Ovary (tissue), 9 donors: Measurements from ENCODE around the gene NEIL3. TPM values are rescaled to one million over a fixed set of nuclear protein-coding genes. Genes with fewer than 3 reads are reported as not detected.

ENCODE experiments used
- DNase-seq, 5 donors: peaks; one replicate each; pipeline ENCODE4 v3.0.0-alpha.2; 2019 to 2020
- H3K27ac ChIP-seq, 2 donors: fragments of 200-600 bp; one replicate each; pipeline versions ENCODE4 v1.5.1 to v1.8.0; 2019 to 2022
- H3K27me3 ChIP-seq: fragments of 200-600 bp; one replicate; pipeline ENCODE4 v1.8.0; 2022
- H3K36me3 ChIP-seq: fragments of 200-600 bp; sonication (generic); one replicate; pipeline ENCODE4 v1.5.1; 2019
- H3K4me1 ChIP-seq: one replicate; pipeline ENCODE4 v1.8.1; 2013; ENCODE audit warnings: mild to moderate bottlenecking, moderate library complexity; ENCODE audit not compliant: insufficient read depth
- H3K4me3 ChIP-seq: fragments of 200-600 bp; sonication (generic); one replicate; pipeline ENCODE4 v1.5.1; 2017
- H3K9me3 ChIP-seq, 2 donors: fragments of 200-600 bp in 1 of 2; sonication (generic) in 1 of 2; one replicate each; pipeline versions ENCODE4 v1.5.1 to v1.8.1; 2013 to 2019; ENCODE audit warnings: mild to moderate bottlenecking in 1 of 2, moderate library complexity in 1 of 2
- CTCF ChIP-seq, 3 donors: fragments of 450-650 bp in 2 of 3; fragments of 200-600 bp in 1 of 3; IDR thresholded peaks; one replicate each; pipeline versions ENCODE4 v1.5.1 to v1.8.0; 2016 to 2022; ENCODE audit warnings: antibody characterized with exemption in 3 of 3, mild to moderate bottlenecking in 1 of 3
- EP300 ChIP-seq: sonication (generic); formaldehyde crosslinking; IDR thresholded peaks from one replicate; pipeline ENCODE4 v1.6.1; 2017; ENCODE audit warnings: antibody characterized with exemption
- POLR2A ChIP-seq: fragments of 450-650 bp; IDR thresholded peaks from one replicate; pipeline ENCODE4 v1.6.1; 2017; ENCODE audit warnings: antibody characterized with exemption, mild to moderate bottlenecking, moderate library complexity
- WGBS, 3 donors: extraction: QIAGEN DNeasy Blood & Tissue Kit in 1 of 3; methylation state at CpG; one replicate each; pipeline versions ENCODE4 v1.1.5 to v1.1.7; 2013 to 2017; 5-methylcytosine and 5-hydroxymethylcytosine counted together
- intact Hi-C, 4 donors: fragments of 100-400 bp; cut with DNase I; formaldehyde crosslinking; loops; one replicate each; pipeline versions ENCODE4 v1.11.0 to v1.15.1; 2022 to 2023
- polyA plus RNA-seq, 2 donors: library from polyadenylated mRNA; stranded (reverse); fragments of 200-250 nt in 1 of 2; fragments of 350-450 nt in 1 of 2; fragmentation: Illumina TruSeq in 1 of 2; extraction: RNeasy Lipid Tissue Mini Kit (QIAGEN cat#74804) in 1 of 2; gene quantifications; one replicate each; pipeline ENCODE4 v1.2.3, GENCODE V29; 2013 to 2014
- total RNA-seq, 7 donors: library from RNA; depleted of rRNA in 2 of 7; stranded (reverse); fragments of >200 nt in 2 of 7; fragmentation: NEBNext Ultra II Directional in 3 of 7; extraction: Animal tissue kit (Norgen Biotek cat#: 25700) in 3 of 7; gene quantifications; one replicate each; pipeline versions ENCODE4 v1.1.0 to v1.2.4, GENCODE V29; 2016 to 2023
- donor health status: DM: no; HTN: no; CAD: no; lungs with moderate emphysema.
- donor health status: DM: no; HTN: no; CAD: no.
- donor health status: Bipolar disorder and iron deficiency.
- donor health status: DM: yes; HTN: yes; CAD: no.
- donor health status: DM: no; HTN: no; CAD: no.
- donor health status: DM: yes; HTN: yes; CAD: no.

Gene NEIL3
- total and polyA plus RNA-seq, 9 donors = 0.10 to 0.52 (median 0.24) TPM; not detected in 3

- Histone ChIP-seq H3K36me3 (no peaks in the 10 kb centered on the region), H3K9me3 (no peaks in the 10 kb centered on the region), H3K4me3 (no peak overlapping the region), H3K4me1 (no peaks in the 10 kb centered on the region), H3K27ac (no peak overlapping the region), H3K27me3 (no peaks in the 10 kb centered on the region)
- no peak for DNase-seq
- 94 to 96% (median 95%) methylated on average over 25 of the region's 25 CpGs for WGBS, 3 donors
- TF ChIP-seq POLR2A (no peak), CTCF (IDR thresholded peaks at IDR 0.05) (no peak), EP300 (no peak)
- intact Hi-C loops = no loop called here
Measured at GRCh38 chr4:177408023-177408422, 98.3 kb downstream of the NEIL3 start.

GRCh38 chr4:177410566-177410965 is 100.9 kb downstream of the NEIL3 start:
- intact Hi-C loops = no loop called here
- H3K4me1 ChIP-seq = no peaks in the 10 kb centered on the region
- no peak overlapping the region for H3K4me3 ChIP-seq
- no peak for DNase-seq
- H3K9me3 ChIP-seq = no peaks in the 10 kb centered on the region
- no peaks in the 10 kb centered on the region for H3K36me3 ChIP-seq
- no peaks in the 10 kb centered on the region for H3K27me3 ChIP-seq
- TF ChIP-seq POLR2A = no peak
- TF ChIP-seq CTCF (IDR thresholded peaks at IDR 0.05) = no peak
- TF ChIP-seq EP300 = no peak
- H3K27ac ChIP-seq = no peak overlapping the region

- Histone ChIP-seq H3K4me1 (no peaks in the 10 kb centered on the region), H3K9me3 (no peaks in the 10 kb centered on the region), H3K27me3 (no peaks in the 10 kb centered on the region), H3K27ac (no peak overlapping the region), H3K36me3 (no peaks in the 10 kb centered on the region), H3K4me3 (no peak overlapping the region)
- intact Hi-C loops = no loop called here
- DNase-seq = no peak
- TF ChIP-seq POLR2A (no peak), CTCF (IDR thresholded peaks at IDR 0.05) (no peak), EP300 (no peak)
- WGBS, 3 donors = 71 to 72% (median 72%) methylated on average over 5 of the region's 5 CpGs
Measured at GRCh38 chr4:177411996-177412395, 102.3 kb downstream of the NEIL3 start.

Other genes with a start within 250 kb of the NEIL3 start
- 10 to 100 TPM in 5 of 7 donors, 1 to 10 TPM in 2; 8.9 to 20.7 (median 16.2) TPM for gene AGA, start 132.6 kb downstream of the NEIL3 start, total RNA-seq
- gene AGA, start 132.6 kb downstream of the NEIL3 start, polyA plus RNA-seq = 10 to 100 TPM; 21.9 to 25.0 TPM